Gastrocnemius medialis (tissue), 4 donors: Measurements from ENCODE around the gene PRDM2.

Source experiments
- CTCF ChIP-seq, 5 experiments: fragments of 450-650 bp in 3 of 5; fragments of 200-600 bp in 2 of 5; sonication (generic) in 2 of 5; IDR thresholded peaks in 4 of 5; conservative IDR thresholded peaks in 1 of 5; 1 replicate in 4 of 5; 2 replicates in 1 of 5; pipeline ENCODE4 v1.5.1; 2016 to 2019; ENCODE audit warnings: antibody characterized with exemption in 5 of 5, mild to moderate bottlenecking in 3 of 5, moderate library complexity in 3 of 5
- POLR2A ChIP-seq, 2 donors: fragments of 450-650 bp; IDR thresholded peaks; one replicate each; pipeline ENCODE4 v1.6.1; 2017; ENCODE audit warnings: antibody characterized with exemption in 2 of 2, mild to moderate bottlenecking in 2 of 2, moderate library complexity in 2 of 2

GRCh38 chr1:13674377-13674776 lies 25.6 kb upstream of the PRDM2 start:
- no peak for TF ChIP-seq CTCF (IDR thresholded peaks at IDR 0.05 in 4 of 5, conservative IDR thresholded peaks at IDR 0.05 in 1 of 5)
- no peak for TF ChIP-seq POLR2A (IDR thresholded peaks at IDR 0.05)
